GM19455 (cell line): Measurements from ENCODE around the gene USP17L22.
"Not testable (repeated sequence)": the region's sequence is repeated elsewhere in the genome, so short reads cannot be mapped to it uniquely, and the experiment has no call there.

Experiments
- ATAC-seq: cut with Tn5 transposase; IDR thresholded peaks from one replicate; pipeline ENCODE4 v1.9.1; 2021; ENCODE audit not compliant: unreplicated experiment

Gene USP17L22

GRCh38 chr4:9267319-9267718 is at the start of gene USP17L22:
Gene USP17L22 (plus strand): TSS chr4:9267619. CDS start chr4:9267619, 0 bp downstream.
- not testable (repeated sequence) for ATAC-seq

- not testable (repeated sequence) for ATAC-seq
Measured at GRCh38 chr4:9219852-9220251, 47.6 kb upstream of the USP17L22 start, which contains the start of gene USP17L12. Gene USP17L12 (plus strand): TSS chr4:9220152. CDS start chr4:9220152, 0 bp downstream.

- not testable (repeated sequence) for ATAC-seq
Measured at GRCh38 chr4:9224596-9224995, 42.8 kb upstream of the USP17L22 start, which contains the start of gene USP17L13. Gene USP17L13 (plus strand): TSS chr4:9224896. CDS start chr4:9224896, 0 bp downstream.

GRCh38 chr4:9230249-9230648 is 37.2 kb upstream of the USP17L22 start:
- ATAC-seq, result not testable (repeated sequence)

GRCh38 chr4:9234085-9234484 is 33.3 kb upstream of the USP17L22 start, which contains the start of gene USP17L15:
Gene USP17L15 (plus strand): TSS chr4:9234385. CDS start chr4:9234385, 0 bp downstream.
- not testable (repeated sequence) for ATAC-seq

- not testable (repeated sequence) for ATAC-seq
Measured at GRCh38 chr4:9238461-9238860, 29.0 kb upstream of the USP17L22 start.

- ATAC-seq, result not testable (repeated sequence)
Measured at GRCh38 chr4:9243579-9243978, 23.8 kb upstream of the USP17L22 start, which contains the start of gene USP17L17. Gene USP17L17 (plus strand): TSS chr4:9243879. CDS start chr4:9243879, 0 bp downstream.

GRCh38 chr4:9247953-9248680 is 19.3 kb upstream of the USP17L22 start, which contains the start of gene USP17L18:
Gene USP17L18 (plus strand): TSS chr4:9248630. CDS start chr4:9248630, 0 bp downstream.
- ATAC-seq, result not testable (repeated sequence)

GRCh38 chr4:9253078-9253477 is 14.3 kb upstream of the USP17L22 start, which contains the start of gene USP17L19:
Gene USP17L19 (plus strand): TSS chr4:9253378. CDS start chr4:9253378, 0 bp downstream.
- not testable (repeated sequence) for ATAC-seq

GRCh38 chr4:9257824-9258223 is 9.6 kb upstream of the USP17L22 start, which contains the start of gene USP17L20:
Gene USP17L20 (plus strand): TSS chr4:9258124. CDS start chr4:9258124, 0 bp downstream.
- ATAC-seq, result not testable (repeated sequence)

- ATAC-seq, result not testable (repeated sequence)
Measured at GRCh38 chr4:9262572-9262971, 4.8 kb upstream of the USP17L22 start, which contains the start of gene USP17L21. Gene USP17L21 (plus strand): TSS chr4:9262872. CDS start chr4:9262872, 0 bp downstream.

GRCh38 chr4:9271719-9272118 is 4.3 kb downstream of the USP17L22 start:
- not testable (repeated sequence) for ATAC-seq
